HUES6 (cell line): ENCODE data around the gene FAM151A.

Experiments
- H3K27ac ChIP-seq: 2 replicates; pipeline ENCODE4 v1.7.0; 2013; ENCODE audit warnings: low read depth, mild to moderate bottlenecking, low read length, inconsistent platforms
- H3K27me3 ChIP-seq: 2 replicates; pipeline ENCODE4 v1.6.1; 2013; ENCODE audit warnings: low read length; ENCODE audit not compliant: control insufficient read depth, insufficient read depth
- H3K36me3 ChIP-seq: 2 replicates; pipeline ENCODE4 v1.6.1; 2013; ENCODE audit warnings: low read length; ENCODE audit not compliant: control insufficient read depth, insufficient read depth
- H3K4me1 ChIP-seq: 2 replicates; pipeline ENCODE4 v1.6.1; 2013; ENCODE audit warnings: low read length; ENCODE audit not compliant: control insufficient read depth, insufficient read depth
- H3K4me3 ChIP-seq: 2 replicates; pipeline ENCODE4 v1.5.1; 2013; ENCODE audit warnings: low read depth, low read length
- H3K9ac ChIP-seq: one replicate; pipeline ENCODE4 v1.6.1; 2013; ENCODE audit warnings: mild to moderate bottlenecking, low read length
- H3K9me3 ChIP-seq: 2 replicates; pipeline ENCODE4 v1.6.1; 2013; ENCODE audit warnings: low read depth, low read length; ENCODE audit not compliant: control insufficient read depth, insufficient read depth

FAM151A gene

DNA sequence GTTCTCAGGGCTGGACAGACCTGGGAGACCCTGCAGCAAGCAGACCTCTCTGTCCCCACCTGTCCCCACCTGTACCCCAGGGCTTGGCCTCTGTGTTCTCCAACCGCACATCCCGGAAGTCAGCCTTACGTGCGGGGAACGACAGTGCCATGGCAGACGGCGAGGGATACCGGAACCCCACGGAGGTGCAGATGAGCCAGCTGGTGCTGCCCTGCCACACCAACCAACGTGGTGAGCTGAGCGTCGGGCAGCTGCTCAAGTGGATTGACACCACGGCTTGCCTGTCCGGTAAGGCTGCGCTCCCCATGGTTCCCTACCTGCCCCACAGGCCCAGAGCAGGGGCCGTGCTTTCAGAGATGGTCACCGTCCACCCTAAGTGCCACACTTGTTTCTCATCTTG, 38.8 kb downstream of the FAM151A start:
- Histone ChIP-seq H3K27me3 (no peaks in the 10 kb centered on the region), H3K9me3 (no peaks in the 10 kb centered on the region), H3K9ac (no peak overlapping the region), H3K36me3 (no peaks in the 10 kb centered on the region), H3K27ac (no peak overlapping the region), H3K4me1 (peaks cover 19% of the 10 kb centered on the region), H3K4me3 (no peak overlapping the region)

GRCh38 chr1:54583871-54584270, 39.5 kb downstream of the FAM151A start:
- Histone ChIP-seq H3K4me3 (no peak overlapping the region), H3K9me3 (no peaks in the 10 kb centered on the region), H3K27ac (no peak overlapping the region), H3K36me3 (no peaks in the 10 kb centered on the region), H3K4me1 (peaks cover 26% of the 10 kb centered on the region), H3K9ac (no peak overlapping the region), H3K27me3 (no peaks in the 10 kb centered on the region)

- Histone ChIP-seq H3K9ac (no peak overlapping the region), H3K4me1 (peaks cover 27% of the 10 kb centered on the region), H3K27me3 (no peaks in the 10 kb centered on the region), H3K36me3 (no peaks in the 10 kb centered on the region), H3K9me3 (no peaks in the 10 kb centered on the region), H3K4me3 (no peak overlapping the region), H3K27ac (no peak overlapping the region)
Measured at GRCh38 chr1:54583307-54583686, 40.0 kb downstream of the FAM151A start.

DNA sequence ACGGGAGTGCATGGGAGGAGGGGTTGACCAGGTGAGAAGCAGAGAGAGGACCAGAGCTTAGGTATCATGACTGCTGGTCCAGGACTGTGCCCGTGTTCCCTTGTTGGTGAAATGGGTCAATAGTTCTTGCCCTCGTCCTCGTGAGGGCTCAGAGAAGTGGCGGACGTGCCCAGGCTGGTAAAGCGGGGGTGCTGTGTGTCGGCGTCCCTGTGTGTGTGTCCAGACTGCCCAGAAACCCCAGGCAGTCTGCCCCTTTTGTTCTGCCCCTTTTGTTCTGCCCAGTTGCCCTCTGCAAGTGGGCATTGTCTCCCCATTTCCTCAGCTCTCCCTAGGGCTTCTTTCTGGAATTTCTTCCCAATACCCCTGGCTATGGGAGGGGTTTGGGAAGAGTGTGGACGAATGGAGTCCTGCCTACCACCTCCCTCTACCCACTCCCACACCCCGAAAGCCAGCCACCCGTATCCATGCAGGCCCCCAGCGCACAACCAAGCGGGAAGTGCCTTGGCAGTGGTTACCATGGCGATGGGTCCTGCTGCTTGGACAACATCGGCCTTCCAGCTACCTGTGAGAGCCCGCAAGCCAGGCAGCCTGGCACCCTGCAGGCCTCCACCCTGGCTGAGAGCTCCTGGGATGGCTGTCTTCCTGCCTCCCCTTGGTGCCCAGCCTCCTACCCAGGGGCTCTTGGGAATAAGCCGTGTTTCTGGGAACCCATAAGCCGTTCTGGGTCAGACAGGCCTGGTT, 40.6 kb downstream of the FAM151A start:
- Histone ChIP-seq H3K9me3 (no peaks in the 10 kb centered on the region), H3K27me3 (no peaks in the 10 kb centered on the region), H3K27ac (no peak overlapping the region), H3K4me1 (peaks cover 27% of the 10 kb centered on the region), H3K4me3 (no peak overlapping the region), H3K9ac (no peak overlapping the region), H3K36me3 (no peaks in the 10 kb centered on the region)

DNA sequence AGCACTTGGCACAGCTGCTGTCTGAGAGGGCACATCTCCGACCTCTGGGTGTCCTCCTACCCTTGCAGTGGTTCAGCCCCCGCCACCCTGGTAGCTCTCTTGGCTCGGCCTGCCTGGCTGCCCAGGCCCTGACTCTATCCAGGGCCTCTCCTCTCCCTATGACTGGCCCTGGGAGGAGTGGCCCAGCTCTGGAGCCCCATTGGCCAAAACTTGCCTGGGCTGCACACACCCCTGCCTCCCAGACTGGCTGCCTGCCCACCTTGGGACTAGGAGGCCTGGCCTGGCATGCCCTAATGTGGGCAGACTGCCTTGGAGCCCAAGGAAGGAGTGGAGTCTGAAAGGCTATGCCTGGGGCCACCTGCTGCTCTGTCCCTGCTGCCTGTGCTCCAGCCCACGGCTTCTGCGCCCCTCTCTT, 41.7 kb downstream of the FAM151A start:
- no peak overlapping the region for H3K4me3 ChIP-seq
- H3K27me3 ChIP-seq = no peaks in the 10 kb centered on the region
- H3K9ac ChIP-seq = no peak overlapping the region
- H3K36me3 ChIP-seq = no peaks in the 10 kb centered on the region
- peaks cover 27% of the 10 kb centered on the region for H3K4me1 ChIP-seq
- H3K9me3 ChIP-seq = no peaks in the 10 kb centered on the region
- H3K27ac ChIP-seq = no peak overlapping the region

GRCh38 chr1:54580856-54581550, 42.3 kb downstream of the FAM151A start:
- Histone ChIP-seq H3K9me3 (no peaks in the 10 kb centered on the region), H3K9ac (no peak overlapping the region), H3K27me3 (no peaks in the 10 kb centered on the region), H3K36me3 (no peaks in the 10 kb centered on the region), H3K4me1 (peaks cover 27% of the 10 kb centered on the region), H3K4me3 (no peak overlapping the region), H3K27ac (no peak overlapping the region)

GRCh38 chr1:54579337-54579781, 44.0 kb downstream of the FAM151A start:
- Histone ChIP-seq H3K27me3 (no peaks in the 10 kb centered on the region), H3K4me3 (no peak overlapping the region), H3K27ac (no peak overlapping the region), H3K9ac (no peak overlapping the region), H3K4me1 (peaks cover 44% of the 10 kb centered on the region), H3K36me3 (no peaks in the 10 kb centered on the region), H3K9me3 (no peaks in the 10 kb centered on the region)

DNA sequence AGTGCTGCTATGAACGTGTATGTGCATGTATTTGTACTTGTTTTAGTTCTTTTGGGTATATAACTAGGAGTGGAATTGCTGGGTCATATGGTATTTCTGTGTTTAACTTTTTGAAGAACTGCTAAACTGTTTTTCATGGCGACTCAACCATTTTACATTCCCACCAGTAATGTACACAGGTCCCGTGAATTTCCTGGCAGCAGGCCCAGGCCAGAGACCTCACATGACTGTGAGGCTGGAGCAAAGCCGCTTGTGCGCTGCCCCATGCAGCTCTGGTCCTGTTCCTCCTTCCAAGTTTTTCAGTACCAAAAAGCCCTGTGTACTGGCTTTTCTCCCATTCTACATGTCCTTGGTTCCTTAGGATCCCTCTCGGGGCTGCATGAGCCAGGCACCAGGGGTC, 45.7 kb downstream of the FAM151A start:
- Histone ChIP-seq H3K27ac (no peak overlapping the region), H3K4me3 (no peak overlapping the region), H3K4me1 (peaks cover 41% of the 10 kb centered on the region), H3K9ac (no peak overlapping the region), H3K27me3 (no peaks in the 10 kb centered on the region), H3K36me3 (no peaks in the 10 kb centered on the region), H3K9me3 (no peaks in the 10 kb centered on the region)

DNA sequence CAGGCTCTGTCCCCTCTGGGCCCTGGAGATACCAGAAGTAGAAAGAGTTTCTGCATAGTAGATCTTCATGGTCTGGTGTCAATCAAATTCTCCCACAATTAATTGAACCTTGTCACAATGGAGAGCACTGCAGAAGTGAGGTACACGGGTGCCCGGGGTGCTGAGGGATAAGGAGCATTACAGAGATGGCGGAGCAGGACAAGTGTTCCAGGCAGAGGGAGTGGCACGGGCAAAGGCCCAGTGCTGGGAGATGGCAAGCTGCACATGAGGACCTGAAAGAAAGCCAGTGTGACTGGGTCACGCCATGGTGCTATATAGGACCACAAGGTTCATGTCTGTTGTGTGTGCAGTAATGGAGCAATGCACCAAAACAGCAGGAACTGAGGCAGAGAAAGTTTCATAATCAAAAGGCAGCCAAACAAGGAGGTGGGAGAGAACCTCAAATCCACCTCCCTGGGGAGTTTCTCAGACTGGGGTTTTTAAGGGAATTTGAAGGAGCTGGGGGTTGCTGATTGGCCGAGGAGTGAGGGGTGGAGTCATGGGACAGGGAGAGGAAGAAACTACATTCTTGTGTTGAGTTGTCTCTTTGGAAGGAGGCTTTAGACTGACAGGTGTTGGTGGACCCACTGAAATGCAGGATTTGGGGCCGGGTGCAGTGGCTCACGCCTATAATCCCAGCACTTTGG, 47.6 kb downstream of the FAM151A start:
- Histone ChIP-seq H3K9me3 (no peaks in the 10 kb centered on the region), H3K4me1 (peaks cover 46% of the 10 kb centered on the region), H3K4me3 (no peak overlapping the region), H3K27ac (no peak overlapping the region), H3K9ac (no peak overlapping the region), H3K27me3 (no peaks in the 10 kb centered on the region), H3K36me3 (no peaks in the 10 kb centered on the region)

DNA sequence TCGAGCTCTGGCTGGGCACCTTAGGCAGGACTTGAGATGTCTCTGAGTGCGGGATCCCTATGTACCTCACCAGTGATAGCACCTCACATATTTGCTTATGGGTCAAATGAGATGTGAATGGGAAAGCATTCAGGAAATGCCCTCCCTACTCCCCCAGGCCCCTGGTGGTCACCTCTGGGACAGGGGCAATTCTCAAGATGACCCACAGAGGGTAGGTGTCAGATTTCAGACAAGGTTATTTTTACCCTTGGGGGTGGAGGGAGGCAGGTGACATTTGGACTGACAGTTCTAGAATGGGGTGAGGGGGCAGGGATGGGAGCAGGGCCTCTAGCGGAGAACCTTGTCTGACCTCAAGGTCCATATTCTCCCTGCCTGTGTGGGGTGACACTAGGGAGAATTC, 48.2 kb downstream of the FAM151A start:
- H3K27me3 ChIP-seq = no peaks in the 10 kb centered on the region
- peaks cover 49% of the 10 kb centered on the region for H3K4me1 ChIP-seq
- no peak overlapping the region for H3K9ac ChIP-seq
- no peaks in the 10 kb centered on the region for H3K9me3 ChIP-seq
- no peak overlapping the region for H3K4me3 ChIP-seq
- H3K27ac ChIP-seq = no peak overlapping the region
- no peaks in the 10 kb centered on the region for H3K36me3 ChIP-seq

DNA sequence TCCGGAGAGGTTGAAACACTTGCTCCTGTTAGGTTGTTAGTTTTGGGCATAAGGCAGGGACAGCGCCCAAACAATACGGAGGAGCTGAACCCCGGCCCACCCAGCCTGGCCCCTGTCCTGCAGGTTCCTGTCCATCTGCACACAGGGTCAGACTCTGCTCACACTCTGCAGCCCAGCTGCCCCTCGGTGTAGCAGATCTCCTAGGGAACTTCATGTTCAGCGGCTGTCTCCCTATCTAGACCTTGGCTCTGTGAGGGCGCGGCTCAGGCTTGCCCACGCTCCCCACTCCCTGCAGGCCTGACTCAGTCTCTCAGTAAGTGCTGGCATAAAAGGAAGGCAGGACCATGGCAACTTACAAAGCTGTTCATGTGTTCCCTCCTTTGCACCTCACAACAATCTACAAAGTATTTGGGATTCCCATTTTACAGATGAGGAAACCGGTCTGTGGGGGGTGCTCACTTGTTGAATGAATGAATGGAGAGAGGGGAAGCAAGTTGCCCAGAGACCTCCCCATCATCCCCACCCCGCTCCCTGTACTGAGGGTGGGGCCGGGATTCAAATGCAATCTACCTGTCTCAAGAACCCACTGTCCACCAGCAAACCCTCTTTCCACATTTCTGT, 49.1 kb downstream of the FAM151A start:
- Histone ChIP-seq H3K4me3 (no peak overlapping the region), H3K27me3 (no peaks in the 10 kb centered on the region), H3K4me1 (peaks cover 53% of the 10 kb centered on the region), H3K9ac (no peak overlapping the region), H3K36me3 (no peaks in the 10 kb centered on the region), H3K27ac (no peak overlapping the region), H3K9me3 (no peaks in the 10 kb centered on the region)
